Esophagus muscularis mucosa (tissue), 4 donors: ENCODE results near the gene TOM1L2. TPM values are rescaled to one million over a fixed set of nuclear protein-coding genes. Genes with fewer than 3 reads are reported as not detected.

Experiments used
- DNase-seq: peaks from one replicate; pipeline ENCODE4 v3.0.0-alpha.2; 2017; ENCODE audit errors: extremely low spot score
- H3K27ac ChIP-seq, 4 donors: fragments of 200-600 bp; sonication (generic); replicated peaks in 1 of 4; 1 replicate in 3 of 4; 2 replicates in 1 of 4; pipeline ENCODE4 v1.5.1; 2016 to 2019; ENCODE audit warnings: mild to moderate bottlenecking in 1 of 4
- H3K27me3 ChIP-seq, 4 donors: fragments of 200-600 bp; sonication (generic); one replicate each; pipeline versions ENCODE4 v1.5.1 to v1.6.0; 2016 to 2019
- H3K36me3 ChIP-seq, 4 donors: fragments of 200-600 bp; sonication (generic); one replicate each; pipeline ENCODE4 v1.5.1; 2016 to 2019
- H3K4me1 ChIP-seq, 4 donors: fragments of 200-600 bp; sonication (generic); one replicate each; pipeline ENCODE4 v1.5.1; 2016 to 2019
- H3K4me3 ChIP-seq, 4 donors: fragments of 200-600 bp; sonication (generic); 1 replicate in 2 of 4; 2 replicates in 2 of 4; pipeline ENCODE4 v1.5.1; 2016 to 2019; ENCODE audit warnings: mild to moderate bottlenecking in 4 of 4, moderate library complexity in 1 of 4
- H3K9me3 ChIP-seq, 4 donors: fragments of 200-600 bp; sonication (generic); 1 replicate in 3 of 4; 2 replicates in 1 of 4; pipeline ENCODE4 v1.5.1; 2016 to 2019
- EP300 ChIP-seq: sonication (generic); formaldehyde crosslinking; IDR thresholded peaks from one replicate; pipeline ENCODE4 v1.6.1; 2017; ENCODE audit warnings: antibody characterized with exemption
- POLR2A ChIP-seq: fragments of 450-650 bp; IDR thresholded peaks from one replicate; pipeline ENCODE4 v1.6.1; 2017; ENCODE audit warnings: antibody characterized with exemption, moderate library complexity, mild to moderate bottlenecking, low read depth
- POLR2AphosphoS5 ChIP-seq, 2 donors: sonication (generic); formaldehyde crosslinking; IDR thresholded peaks; one replicate each; pipeline ENCODE4 v1.6.1; 2017; ENCODE audit warnings: antibody characterized with exemption in 2 of 2
- WGBS: methylation state at CpG from one replicate; pipeline ENCODE4 v1.1.5; 2018; 5-methylcytosine and 5-hydroxymethylcytosine counted together
- intact Hi-C: fragments of 100-400 bp; cut with DNase I; formaldehyde crosslinking; loops from one replicate; pipeline ENCODE4 v1.15.1; 2023
- total RNA-seq, 4 donors: library from RNA; depleted of rRNA; stranded (reverse); fragments of >200 nt; gene quantifications; one replicate each; pipeline versions ENCODE4 v1.1.0 to v1.2.1, GENCODE V29; 2016
- TF ChIP-seq, protein P1 (sequence below), 3 experiments: fragments of 200-600 bp in 2 of 3; fragments of 450-650 bp in 1 of 3; sonication (generic) in 2 of 3; IDR thresholded peaks; one replicate each; pipeline ENCODE4 v1.5.1; 2017 to 2019; ENCODE audit warnings: antibody characterized with exemption in 3 of 3, mild to moderate bottlenecking in 2 of 3, moderate library complexity in 1 of 3

TOM1L2 gene
- total RNA-seq, 4 donors from 2014 or later: 64.4 to 96.9 (median 75.0) TPM

- no peak overlapping the region for H3K27ac ChIP-seq
- H3K36me3 ChIP-seq: peaks cover 9 to 83% (median 41%) of the 10 kb centered on the region in 4 donors
- H3K4me1 ChIP-seq: peaks cover 0 to 25% (median 14%) of the 10 kb centered on the region in 4 donors
- DNase-seq: no peak
- 95% methylated on average over 2 of the region's 2 CpGs for WGBS
- no peaks in the 10 kb centered on the region for H3K9me3 ChIP-seq
- intact Hi-C loops: loop anchor here (10.0 kb wide), 2 partner anchors 85 to 145 kb away; partner anchors contain the start of genes ATPAF2, DRC3, GID4 and TOM1L2
- no peak overlapping the region for H3K4me3 ChIP-seq
- TF ChIP-seq, protein P1, sequence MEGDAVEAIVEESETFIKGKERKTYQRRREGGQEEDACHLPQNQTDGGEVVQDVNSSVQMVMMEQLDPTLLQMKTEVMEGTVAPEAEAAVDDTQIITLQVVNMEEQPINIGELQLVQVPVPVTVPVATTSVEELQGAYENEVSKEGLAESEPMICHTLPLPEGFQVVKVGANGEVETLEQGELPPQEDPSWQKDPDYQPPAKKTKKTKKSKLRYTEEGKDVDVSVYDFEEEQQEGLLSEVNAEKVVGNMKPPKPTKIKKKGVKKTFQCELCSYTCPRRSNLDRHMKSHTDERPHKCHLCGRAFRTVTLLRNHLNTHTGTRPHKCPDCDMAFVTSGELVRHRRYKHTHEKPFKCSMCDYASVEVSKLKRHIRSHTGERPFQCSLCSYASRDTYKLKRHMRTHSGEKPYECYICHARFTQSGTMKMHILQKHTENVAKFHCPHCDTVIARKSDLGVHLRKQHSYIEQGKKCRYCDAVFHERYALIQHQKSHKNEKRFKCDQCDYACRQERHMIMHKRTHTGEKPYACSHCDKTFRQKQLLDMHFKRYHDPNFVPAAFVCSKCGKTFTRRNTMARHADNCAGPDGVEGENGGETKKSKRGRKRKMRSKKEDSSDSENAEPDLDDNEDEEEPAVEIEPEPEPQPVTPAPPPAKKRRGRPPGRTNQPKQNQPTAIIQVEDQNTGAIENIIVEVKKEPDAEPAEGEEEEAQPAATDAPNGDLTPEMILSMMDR (IDR thresholded peaks at IDR 0.05): no peak
- TF ChIP-seq POLR2A (no peak), POLR2AphosphoS5 (IDR thresholded peaks at IDR 0.05) (no peak), EP300 (no peak)
- no peaks in the 10 kb centered on the region for H3K27me3 ChIP-seq
These were observed 82.3 kb downstream of the TOM1L2 start for GRCh38 chr17:17889922-17890321.

DNA sequence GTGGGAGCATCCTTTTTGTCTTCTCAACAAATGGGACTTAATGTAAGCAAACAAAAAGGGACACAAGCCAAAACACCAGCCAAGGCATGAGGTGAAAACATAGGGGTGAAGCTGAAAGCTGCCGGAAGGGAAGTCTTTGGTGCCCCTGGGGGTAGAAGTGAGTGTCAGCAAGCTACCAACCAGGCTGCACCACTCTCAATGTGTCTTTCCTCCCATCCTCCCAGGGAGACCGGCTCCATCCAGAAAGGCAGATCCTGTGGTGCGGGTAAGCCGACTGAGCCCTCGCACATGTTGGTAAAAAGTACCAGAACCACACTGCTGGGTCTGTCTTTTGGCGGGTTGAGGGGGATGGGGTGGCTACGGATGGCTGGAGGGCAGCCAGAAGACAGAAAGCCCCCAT lies 83.4 kb downstream of the TOM1L2 start:
- Histone ChIP-seq H3K9me3 (no peaks in the 10 kb centered on the region), H3K36me3 (peaks cover 14 to 88% (median 51%) of the 10 kb centered on the region in 4 donors), H3K4me3 (no peak overlapping the region), H3K4me1 (peaks cover 0 to 18% (median 11%) of the 10 kb centered on the region in 4 donors), H3K27me3 (no peaks in the 10 kb centered on the region), H3K27ac (no peak overlapping the region)
- WGBS: 84% methylated on average over 7 of the region's 7 CpGs
- DNase-seq: no peak
- intact Hi-C loops: loop anchor here (10.0 kb wide), 1 partner anchor 86 kb away; the partner anchor contains the start of genes DRC3 and TOM1L2
- no peak for TF ChIP-seq POLR2AphosphoS5 (IDR thresholded peaks at IDR 0.05)
- TF ChIP-seq, protein P1 (IDR thresholded peaks at IDR 0.05): no peak
- TF ChIP-seq EP300: no peak
- TF ChIP-seq POLR2A: no peak

DNA sequence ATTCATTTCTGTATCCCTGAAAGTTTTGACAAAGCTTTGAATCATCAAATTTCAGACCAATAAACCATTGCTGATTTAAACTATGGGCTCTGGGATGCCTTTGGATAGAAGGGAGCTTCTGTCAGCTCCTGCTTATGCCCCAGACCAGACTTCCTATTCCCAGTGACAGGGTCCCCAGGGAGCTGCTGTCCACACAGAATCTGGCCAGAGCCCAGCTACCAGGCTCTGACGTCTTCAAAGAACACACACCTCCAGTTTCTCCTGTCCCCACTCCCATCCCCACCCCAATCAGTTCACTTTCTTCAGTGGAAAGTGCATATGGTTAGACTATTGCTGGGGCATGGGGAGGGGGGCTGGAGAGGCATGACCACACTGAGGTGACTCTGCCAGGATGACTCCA lies 83.8 kb downstream of the TOM1L2 start:
- TF ChIP-seq EP300: no peak
- 90% methylated on average over 1 of the region's 1 CpG for WGBS
- Histone ChIP-seq H3K27ac (no peak overlapping the region), H3K36me3 (peaks cover 16 to 88% (median 52%) of the 10 kb centered on the region in 4 donors), H3K27me3 (no peaks in the 10 kb centered on the region), H3K9me3 (no peaks in the 10 kb centered on the region), H3K4me3 (no peak overlapping the region), H3K4me1 (peaks cover 0 to 17% (median 11%) of the 10 kb centered on the region in 4 donors)
- intact Hi-C loops: loop anchor here (10.0 kb wide), 1 partner anchor 86 kb away; the partner anchor contains the start of genes DRC3 and TOM1L2
- no peak for DNase-seq

- Histone ChIP-seq H3K4me3 (no peak overlapping the region), H3K27me3 (no peaks in the 10 kb centered on the region), H3K4me1 (peaks cover 0 to 17% (median 11%) of the 10 kb centered on the region in 4 donors), H3K27ac (no peak overlapping the region), H3K9me3 (no peaks in the 10 kb centered on the region), H3K36me3 (peaks cover 10 to 88% (median 52%) of the 10 kb centered on the region in 4 donors)
- 93% methylated on average over 4 of the region's 4 CpGs for WGBS
- TF ChIP-seq, protein P1 (IDR thresholded peaks at IDR 0.05): no peak
- no peak for TF ChIP-seq EP300
- no peak for TF ChIP-seq POLR2AphosphoS5 (IDR thresholded peaks at IDR 0.05)
- TF ChIP-seq POLR2A: no peak
- intact Hi-C loops: loop anchor here (10.0 kb wide), 1 partner anchor 87 kb away; the partner anchor contains the start of genes DRC3 and TOM1L2
- DNase-seq: no peak
These were observed 84.4 kb downstream of the TOM1L2 start for GRCh38 chr17:17887752-17888304.

GRCh38 chr17:17886726-17887125 lies 85.5 kb downstream of the TOM1L2 start:
- intact Hi-C loops: loop anchor here (10.0 kb wide), 1 partner anchor 88 kb away; the partner anchor contains the start of genes DRC3 and TOM1L2
- Histone ChIP-seq H3K4me1 (peaks cover 0 to 17% (median 11%) of the 10 kb centered on the region in 4 donors), H3K36me3 (peaks cover 8 to 88% (median 55%) of the 10 kb centered on the region in 4 donors), H3K9me3 (no peaks in the 10 kb centered on the region), H3K4me3 (no peak overlapping the region), H3K27ac (no peak overlapping the region), H3K27me3 (no peaks in the 10 kb centered on the region)
- WGBS: 97% methylated on average over 4 of the region's 4 CpGs
- TF ChIP-seq POLR2A: no peak
- DNase-seq: no peak
